GM23338 (cell line): ENCODE results near the gene PTPRO. TPM values are rescaled to one million over a fixed set of nuclear protein-coding genes. Genes with fewer than 3 reads are reported as not detected.

Experiments
- ATAC-seq: fragments of 200-7000 bp; cut with Tn5 transposase; 3 replicates; pipeline ENCODE4 v1.9.1; 2020
- DNase-seq: peaks from one replicate; pipeline ENCODE4 v3.0.0-alpha.2; 2015; ENCODE audit warnings: low spot score
- H2AFZ ChIP-seq: fragments of 200-600 bp; sonication (generic); 2 replicates; pipeline ENCODE4 v1.8.0; 2016; ENCODE audit warnings: antibody characterized with exemption, mild to moderate bottlenecking, moderate library complexity
- H3F3A ChIP-seq: fragments of 200-600 bp; sonication (generic); replicated peaks from 2 replicates; pipeline ENCODE4 v1.8.0; 2017; ENCODE audit warnings: antibody characterized with exemption, mixed run types, low read depth
- H3K27ac ChIP-seq: fragments of 200-600 bp; sonication (generic); 2 replicates; pipeline ENCODE4 v1.6.1; 2016; ENCODE audit warnings: low read depth
- H3K27me3 ChIP-seq: fragments of 200-600 bp; sonication (generic); 2 replicates; pipeline ENCODE4 v1.8.0; 2016; ENCODE audit warnings: mild to moderate bottlenecking, mixed run types, moderate library complexity; ENCODE audit not compliant: insufficient read depth
- H3K36me3 ChIP-seq: fragments of 200-600 bp; sonication (generic); 2 replicates; pipeline ENCODE4 v1.8.0; 2016; ENCODE audit warnings: mild to moderate bottlenecking; ENCODE audit not compliant: insufficient read depth
- H3K4me1 ChIP-seq: fragments of 200-600 bp; sonication (generic); 2 replicates; pipeline ENCODE4 v1.8.0; 2016; ENCODE audit warnings: mild to moderate bottlenecking, moderate library complexity; ENCODE audit not compliant: insufficient read depth
- H3K4me2 ChIP-seq: fragments of 200-600 bp; sonication (generic); 2 replicates; pipeline ENCODE4 v1.7.1; 2017; ENCODE audit warnings: mixed run types
- H3K4me3 ChIP-seq: fragments of 200-600 bp; sonication (generic); 2 replicates; pipeline ENCODE4 v1.6.1; 2016; ENCODE audit warnings: mixed run types
- H3K79me2 ChIP-seq: fragments of 200-600 bp; sonication (generic); replicated peaks from 2 replicates; pipeline ENCODE4 v1.8.0; 2017; ENCODE audit warnings: mild to moderate bottlenecking; ENCODE audit not compliant: insufficient read depth
- H3K9me2 ChIP-seq: fragments of 200-600 bp; sonication (generic); 2 replicates; pipeline ENCODE4 v1.8.0; 2017; ENCODE audit not compliant: insufficient read depth
- H4K20me1 ChIP-seq: fragments of 200-600 bp; sonication (generic); replicated peaks from 2 replicates; pipeline ENCODE4 v1.8.0; 2017; ENCODE audit warnings: mild to moderate bottlenecking; ENCODE audit not compliant: insufficient read depth
- H3K27ac Mint-ChIP-seq: 2 replicates; pipeline ENCODE4 v1.8.0; 2020; ENCODE audit warnings: inconsistent platforms, mild to moderate bottlenecking, moderate library complexity, mixed read lengths
- H3K27me3 Mint-ChIP-seq: 3 replicates; pipeline ENCODE4 v1.8.0; 2022; ENCODE audit warnings: low read depth, mild to moderate bottlenecking, moderate library complexity, mixed read lengths, inconsistent platforms; ENCODE audit not compliant: insufficient read depth, poor library complexity
- H3K36me3 Mint-ChIP-seq: 3 replicates; pipeline ENCODE4 v1.8.0; 2021; ENCODE audit warnings: low read depth, mild to moderate bottlenecking, inconsistent platforms, moderate library complexity, mixed read lengths
- H3K4me1 Mint-ChIP-seq: 3 replicates; pipeline ENCODE4 v1.8.0; 2020; ENCODE audit warnings: mild to moderate bottlenecking, inconsistent platforms, mixed read lengths
- H3K4me3 Mint-ChIP-seq: 3 replicates; pipeline ENCODE4 v1.8.0; 2021; ENCODE audit warnings: moderate library complexity, mild to moderate bottlenecking, inconsistent platforms, mixed read lengths
- H3K9me3 Mint-ChIP-seq: 3 replicates; pipeline ENCODE4 v1.8.0; 2020; ENCODE audit warnings: moderate library complexity, mild to moderate bottlenecking, inconsistent platforms, mixed read lengths
- CREB1 ChIP-seq: fragments of 250-450 bp; sonication (Bioruptor Pico); IDR thresholded peaks from 2 replicates; pipeline ENCODE4 v1.5.0; 2020; ENCODE audit warnings: low read depth, mild to moderate bottlenecking, moderate library complexity
- CTCF ChIP-seq, 2 experiments: fragments of 200-600 bp in 1 of 2; sonication (generic) in 1 of 2; conservative IDR thresholded peaks; 2 replicates each; pipeline versions ENCODE4 v1.5.1 to v1.6.1; 2016 to 2017; ENCODE audit warnings: antibody characterized with exemption in 2 of 2, low read depth in 2 of 2, mild to moderate bottlenecking in 2 of 2, moderate library complexity in 1 of 2
- ETS1 ChIP-seq: IDR thresholded peaks from 2 replicates; pipeline ENCODE4 v1.6.1; 2016; ENCODE audit warnings: antibody characterized with exemption
- EZH2 ChIP-seq: fragments of 200-600 bp; sonication (generic); IDR thresholded peaks from one replicate; pipeline ENCODE4 v1.8.0; 2017; ENCODE audit warnings: antibody characterized with exemption, mild to moderate bottlenecking, low read depth; ENCODE audit not compliant: unreplicated experiment
- JUNB ChIP-seq: IDR thresholded peaks from one replicate; pipeline ENCODE4 v1.6.1; 2016; ENCODE audit warnings: antibody characterized with exemption; ENCODE audit not compliant: unreplicated experiment
- NANOG ChIP-seq: IDR thresholded peaks from 2 replicates; pipeline ENCODE4 v1.6.1; 2016; ENCODE audit warnings: antibody characterized with exemption, borderline replicate concordance
- REST ChIP-seq: IDR thresholded peaks from one replicate; pipeline ENCODE4 v1.6.1; 2018; ENCODE audit warnings: antibody characterized with exemption; ENCODE audit not compliant: unreplicated experiment
- STAT1 ChIP-seq: IDR thresholded peaks from one replicate; pipeline ENCODE4 v1.6.1; 2016; ENCODE audit warnings: antibody characterized with exemption; ENCODE audit not compliant: unreplicated experiment
- ZNF114 ChIP-seq: fragments of 250-450 bp; sonication (Bioruptor Pico); IDR thresholded peaks from 2 replicates; pipeline ENCODE4 v1.5.0; 2020; ENCODE audit warnings: mild to moderate bottlenecking, moderate library complexity
- polyA plus RNA-seq: library from polyadenylated mRNA; unstranded; fragments of >200 nt; fragmentation: Nextera tagmentation; extraction: Ambion mirVana; gene quantifications from 2 replicates; pipeline ENCODE4 v1.2.1, GENCODE V29; 2016
- total RNA-seq: library from RNA; depleted of rRNA; stranded (reverse); fragments of >200 nt; shearing (Covaris generic); gene quantifications from 2 replicates; pipeline ENCODE4 v1.2.3, GENCODE V29; 2014

PTPRO gene
- total and polyA plus RNA-seq, 2 experiments from 2014 or later = 1.4 to 1.5 TPM

- TF ChIP-seq ETS1 (no peak), CTCF (conservative IDR thresholded peaks at IDR 0.05; ENCODE audit: low read depth in 2 of 2) (no peak), JUNB (no peak), CREB1 (CRISPR knock-in tag) (no peak), STAT1 (no peak)
Measured at GRCh38 chr12:15534322-15534721, 212.0 kb downstream of the PTPRO start (continued).

DNA sequence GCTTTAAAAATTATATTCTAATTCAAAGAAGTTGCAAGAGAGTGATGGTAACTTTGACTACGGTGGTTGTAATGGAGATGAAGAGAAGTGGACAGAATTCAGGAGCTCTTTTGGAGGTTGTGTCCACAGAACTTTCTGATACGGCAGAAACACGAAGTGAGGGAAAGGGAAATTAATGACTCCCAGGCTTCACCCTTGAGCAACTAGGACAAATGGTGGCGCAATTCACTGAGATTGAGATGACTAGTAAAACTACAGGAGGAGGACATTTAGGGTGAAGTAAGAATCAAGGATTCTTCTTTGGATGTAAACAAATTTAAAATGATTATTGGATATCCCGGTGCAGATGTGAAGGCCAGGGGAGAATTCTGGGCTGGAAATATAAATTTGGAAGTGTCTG is 212.6 kb downstream of the PTPRO start:
- Histone ChIP-seq H3K4me3 (no peak overlapping the region), H3K9me2 (0 out of 2 replicates have a peak, but pooled peaks cover 3% of the 10 kb centered on the region), H2AFZ (peak overlapping the region; percentile 85), H3K36me3 (no peaks in the 10 kb centered on the region), H3K27me3 (no peaks in the 10 kb centered on the region), H3K79me2 (no peaks in the 10 kb centered on the region), H3K27ac (no peak overlapping the region), H3K4me1 (peaks cover 3% of the 10 kb centered on the region; the same call in 1 of the 2 replicates), H4K20me1 (no peaks in the 10 kb centered on the region), H3K4me2 (no peak overlapping the region), H3F3A (no peaks in the 10 kb centered on the region)
- Mint-ChIP-seq H3K27me3 (no peaks in the 10 kb centered on the region), H3K4me3 (no peak overlapping the region), H3K9me3 (no peaks in the 10 kb centered on the region), H3K4me1 (peaks cover under 1% of the 10 kb centered on the region; the same call in 1 of the 3 replicates), H3K36me3 (no peaks in the 10 kb centered on the region), H3K27ac (no peak overlapping the region)
- TF ChIP-seq REST = no peak
- TF ChIP-seq EZH2 = no peak
- TF ChIP-seq ZNF114 (CRISPR knock-in tag) = no peak
- TF ChIP-seq NANOG = no peak
- no peak for TF ChIP-seq JUNB
- ATAC-seq (no peak), DNase-seq (no peak)
